Parathyroid adenoma (tissue), 2 donors: ENCODE data around the gene PTPN23.
"Not testable (repeated sequence)": the region's sequence is repeated elsewhere in the genome, so short reads cannot be mapped to it uniquely, and the experiment has no call there.

ENCODE experiments used
- H2AFZ ChIP-seq: fragments of 300-600 bp; sonication (generic); one replicate; pipeline ENCODE4 v1.7.0; 2017; ENCODE audit warnings: antibody characterized with exemption, mild to moderate bottlenecking
- H3K27ac ChIP-seq: fragments of 300-600 bp; sonication (generic); one replicate; pipeline ENCODE4 v1.7.0; 2017
- H3K27me3 ChIP-seq: fragments of 300-600 bp; sonication (generic); one replicate; pipeline ENCODE4 v1.7.0; 2017; ENCODE audit warnings: low read length; ENCODE audit not compliant: control insufficient read depth, insufficient read depth
- H3K36me3 ChIP-seq: fragments of 300-600 bp; sonication (generic); one replicate; pipeline ENCODE4 v1.7.0; 2017; ENCODE audit warnings: low read length; ENCODE audit not compliant: control insufficient read depth, insufficient read depth
- H3K4me1 ChIP-seq: fragments of 300-600 bp; sonication (generic); one replicate; pipeline ENCODE4 v1.7.0; 2017; ENCODE audit warnings: control low read depth
- H3K4me2 ChIP-seq: fragments of 300-600 bp; sonication (generic); one replicate; pipeline ENCODE4 v1.7.0; 2017; ENCODE audit warnings: low read length
- H3K4me3 ChIP-seq: fragments of 300-600 bp; sonication (generic); one replicate; pipeline ENCODE4 v1.7.0; 2017; ENCODE audit warnings: low read depth, low read length
- H3K79me2 ChIP-seq: fragments of 300-600 bp; sonication (generic); one replicate; pipeline ENCODE4 v1.7.0; 2017; ENCODE audit warnings: control low read depth
- H3K9ac ChIP-seq: fragments of 300-600 bp; sonication (generic); one replicate; pipeline ENCODE4 v1.7.0; 2017; ENCODE audit warnings: mild to moderate bottlenecking
- H3K9me3 ChIP-seq: fragments of 300-600 bp; sonication (generic); one replicate; pipeline ENCODE4 v1.7.0; 2017; ENCODE audit warnings: low read length; ENCODE audit not compliant: control insufficient read depth
- TF ChIP-seq, protein P1 (sequence below): fragments of 300-600 bp; sonication (generic); IDR thresholded peaks from one replicate; pipeline ENCODE4 v1.7.0; 2017; ENCODE audit warnings: antibody characterized with exemption, mild to moderate bottlenecking
- donor health status: primary hyperparathyroidism.

PTPN23 gene

DNA sequence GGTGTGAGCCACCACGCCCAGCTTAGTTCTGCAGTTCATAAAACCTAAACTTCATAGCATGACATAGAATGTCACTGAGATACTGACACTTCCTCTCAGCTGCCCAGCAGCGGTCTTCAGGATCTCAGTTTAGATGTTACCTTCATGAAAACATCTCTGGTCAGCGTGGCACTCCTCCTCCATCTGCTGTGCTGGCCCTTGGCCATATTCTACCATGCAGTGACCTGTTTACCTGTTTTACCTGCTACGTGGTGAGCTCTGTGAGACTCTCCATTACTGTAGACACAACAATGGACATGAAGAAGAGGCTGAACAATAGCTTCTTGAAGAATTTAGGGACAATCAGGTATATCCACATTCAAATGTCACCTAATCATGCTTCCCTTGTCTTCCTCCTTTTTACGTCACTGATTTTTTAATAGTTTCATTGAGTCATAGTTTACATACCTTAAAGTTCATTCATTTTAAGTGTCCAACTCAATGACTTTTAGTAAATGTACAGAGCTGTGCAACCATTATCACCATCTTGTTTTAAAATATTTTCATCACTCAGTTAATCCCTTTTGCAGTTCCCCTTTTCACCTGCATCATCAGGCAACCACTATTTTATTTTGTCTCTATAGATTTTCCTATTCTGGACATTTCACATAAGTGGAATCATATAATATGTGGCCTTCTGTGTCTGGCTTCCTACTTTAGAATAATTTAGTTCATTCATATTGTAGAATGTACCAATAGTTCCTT lies 32.2 kb upstream of the PTPN23 start:
- no peak overlapping the region for H3K27ac ChIP-seq
- TF ChIP-seq, protein P1, sequence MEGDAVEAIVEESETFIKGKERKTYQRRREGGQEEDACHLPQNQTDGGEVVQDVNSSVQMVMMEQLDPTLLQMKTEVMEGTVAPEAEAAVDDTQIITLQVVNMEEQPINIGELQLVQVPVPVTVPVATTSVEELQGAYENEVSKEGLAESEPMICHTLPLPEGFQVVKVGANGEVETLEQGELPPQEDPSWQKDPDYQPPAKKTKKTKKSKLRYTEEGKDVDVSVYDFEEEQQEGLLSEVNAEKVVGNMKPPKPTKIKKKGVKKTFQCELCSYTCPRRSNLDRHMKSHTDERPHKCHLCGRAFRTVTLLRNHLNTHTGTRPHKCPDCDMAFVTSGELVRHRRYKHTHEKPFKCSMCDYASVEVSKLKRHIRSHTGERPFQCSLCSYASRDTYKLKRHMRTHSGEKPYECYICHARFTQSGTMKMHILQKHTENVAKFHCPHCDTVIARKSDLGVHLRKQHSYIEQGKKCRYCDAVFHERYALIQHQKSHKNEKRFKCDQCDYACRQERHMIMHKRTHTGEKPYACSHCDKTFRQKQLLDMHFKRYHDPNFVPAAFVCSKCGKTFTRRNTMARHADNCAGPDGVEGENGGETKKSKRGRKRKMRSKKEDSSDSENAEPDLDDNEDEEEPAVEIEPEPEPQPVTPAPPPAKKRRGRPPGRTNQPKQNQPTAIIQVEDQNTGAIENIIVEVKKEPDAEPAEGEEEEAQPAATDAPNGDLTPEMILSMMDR, result no peak
- no peaks in the 10 kb centered on the region for H3K36me3 ChIP-seq
- no peak overlapping the region for H2AFZ ChIP-seq
- no peak overlapping the region for H3K4me3 ChIP-seq
- no peaks in the 10 kb centered on the region for H3K4me1 ChIP-seq
- H3K4me2 ChIP-seq, result no peak overlapping the region
- H3K9ac ChIP-seq, result no peak overlapping the region
- H3K27me3 ChIP-seq, result no peaks in the 10 kb centered on the region
- H3K9me3 ChIP-seq, result no peaks in the 10 kb centered on the region
- no peaks in the 10 kb centered on the region for H3K79me2 ChIP-seq

DNA sequence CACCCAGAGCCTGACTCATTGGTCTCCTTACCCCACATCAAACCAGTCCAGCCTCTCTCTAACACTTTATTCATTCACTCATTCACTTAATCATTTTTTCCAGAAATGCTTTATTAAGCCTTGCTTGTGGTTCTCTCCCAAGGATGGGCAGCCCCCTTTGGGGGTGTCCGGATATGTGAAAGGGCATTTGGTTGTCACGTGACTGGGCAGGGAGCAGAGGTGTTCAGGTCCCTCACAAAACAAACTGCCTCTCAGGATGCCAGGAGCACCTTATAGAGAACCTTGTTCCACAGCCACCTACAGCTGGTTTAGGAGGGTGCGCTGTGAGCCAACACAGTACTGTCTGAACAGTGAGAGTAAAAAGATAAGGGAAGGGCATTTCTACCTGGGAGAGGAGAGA lies 25.8 kb upstream of the PTPN23 start:
- Histone ChIP-seq H3K79me2 (no peaks in the 10 kb centered on the region), H3K4me1 (no peaks in the 10 kb centered on the region), H3K27ac (no peak overlapping the region), H3K9me3 (no peaks in the 10 kb centered on the region), H3K9ac (no peak overlapping the region), H3K36me3 (no peaks in the 10 kb centered on the region), H2AFZ (no peak overlapping the region), H3K4me3 (no peak overlapping the region), H3K4me2 (no peak overlapping the region), H3K27me3 (no peaks in the 10 kb centered on the region)
- TF ChIP-seq, protein P1, result no peak

DNA sequence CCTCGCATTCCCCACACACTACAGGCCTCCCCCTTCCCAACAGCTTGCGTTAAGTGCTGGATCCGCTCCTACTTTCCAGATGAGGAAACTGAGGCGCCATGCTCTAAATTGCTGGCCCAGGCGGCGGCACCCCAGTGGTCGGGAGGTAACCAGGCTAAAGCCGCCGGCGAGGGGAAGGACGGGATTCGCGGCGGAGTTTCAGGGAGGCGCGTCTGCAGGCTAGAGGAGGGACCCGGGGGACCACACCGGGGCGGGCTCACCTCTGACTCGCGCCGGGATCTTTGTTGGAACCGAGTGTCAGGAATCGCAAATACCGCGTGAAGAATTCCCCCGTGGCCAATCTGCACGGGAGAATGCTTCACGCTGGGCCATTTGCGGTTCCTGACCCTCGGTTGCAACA lies 24.6 kb upstream of the PTPN23 start:
- Histone ChIP-seq H3K4me2 (no peak overlapping the region), H3K27me3 (no peaks in the 10 kb centered on the region), H3K9me3 (no peaks in the 10 kb centered on the region), H3K4me1 (no peaks in the 10 kb centered on the region), H3K79me2 (no peaks in the 10 kb centered on the region), H3K9ac (no peak overlapping the region), H2AFZ (no peak overlapping the region), H3K4me3 (no peak overlapping the region), H3K36me3 (no peaks in the 10 kb centered on the region), H3K27ac (no peak overlapping the region)
- TF ChIP-seq, protein P1, result no peak

DNA sequence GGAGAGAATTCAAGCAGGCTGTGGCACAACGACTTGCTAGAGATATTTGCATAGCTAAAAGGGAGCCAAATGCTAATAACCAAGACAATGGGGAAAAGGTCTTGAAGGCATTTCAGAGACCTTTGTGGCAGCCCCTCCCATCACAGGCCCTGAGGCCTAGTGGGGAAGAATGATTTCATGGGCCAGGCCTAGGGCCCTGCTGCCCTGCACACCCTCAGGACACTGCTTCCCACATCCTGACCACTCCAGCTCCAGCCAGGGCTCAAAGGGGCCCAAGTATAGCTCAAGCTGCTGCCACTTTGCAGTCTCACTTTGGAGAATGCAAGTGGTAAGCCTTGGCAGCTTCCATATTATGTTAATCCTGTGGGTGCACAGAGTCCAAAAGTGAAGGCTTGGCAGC lies 21.5 kb upstream of the PTPN23 start:
- Histone ChIP-seq H3K79me2 (no peaks in the 10 kb centered on the region), H3K27ac (no peak overlapping the region), H2AFZ (no peak overlapping the region), H3K4me2 (no peak overlapping the region), H3K4me1 (no peaks in the 10 kb centered on the region), H3K9ac (no peak overlapping the region), H3K27me3 (no peaks in the 10 kb centered on the region), H3K9me3 (no peaks in the 10 kb centered on the region), H3K4me3 (no peak overlapping the region), H3K36me3 (no peaks in the 10 kb centered on the region)
- TF ChIP-seq, protein P1, result no peak

DNA sequence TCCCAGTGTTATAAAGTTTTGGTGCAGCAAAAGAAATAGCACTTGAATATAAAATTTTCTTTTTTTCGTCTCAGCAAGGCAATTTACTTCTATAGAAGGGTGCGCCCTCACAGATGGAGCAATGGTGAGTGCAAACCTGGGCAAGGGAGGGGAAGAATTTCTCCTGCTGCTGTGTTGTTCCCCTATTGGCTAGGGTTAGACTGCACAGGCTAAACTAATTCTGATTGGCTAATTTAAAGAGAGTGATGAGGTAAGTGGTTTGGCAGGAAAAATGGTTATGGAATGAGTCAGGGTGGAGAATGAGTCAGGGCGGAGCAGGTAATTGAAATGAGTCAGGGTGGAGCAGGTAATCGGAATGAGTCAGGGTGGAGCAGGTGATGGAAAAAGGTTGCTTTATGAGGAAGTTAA lies 20.7 kb upstream of the PTPN23 start:
- H3K9me3 ChIP-seq, H3K36me3 ChIP-seq, H3K27me3 ChIP-seq, H3K79me2 ChIP-seq, H3K9ac ChIP-seq, H3K4me2 ChIP-seq, H3K4me3 ChIP-seq, H2AFZ ChIP-seq, H3K27ac ChIP-seq, H3K4me1 ChIP-seq: not testable (repeated sequence)
